Thoracic aorta (tissue), 2 donors: ENCODE results near the gene MED13L. TPM values are rescaled to one million over a fixed set of nuclear protein-coding genes. Genes with fewer than 3 reads are reported as not detected.

Experiments
- ATAC-seq: fragments of 150-250 bp; one replicate; pipeline ENCODE4 v1.8.0; 2017; ENCODE audit warnings: low read depth; ENCODE audit not compliant: insufficient number of reproducible peaks, low FRiP score
- DNase-seq: peaks from one replicate; pipeline ENCODE4 v3.0.0-alpha.2; 2020; ENCODE audit warnings: low spot score
- H3K27ac ChIP-seq, 2 donors: fragments of 200-600 bp; sonication (generic); 1 replicate in 1 of 2; 2 replicates in 1 of 2; pipeline ENCODE4 v1.5.1; 2016; ENCODE audit warnings: mild to moderate bottlenecking in 2 of 2, moderate library complexity in 2 of 2
- H3K27me3 ChIP-seq: fragments of 200-600 bp; sonication (generic); replicated peaks from 2 replicates; pipeline ENCODE4 v1.6.0; 2016; ENCODE audit warnings: mild to moderate bottlenecking; ENCODE audit not compliant: insufficient read depth
- H3K36me3 ChIP-seq: fragments of 200-600 bp; sonication (generic); one replicate; pipeline ENCODE4 v1.5.1; 2016
- H3K4me1 ChIP-seq, 2 donors: fragments of 200-600 bp; sonication (generic); 1 replicate in 1 of 2; 2 replicates in 1 of 2; pipeline versions ENCODE4 v1.5.1 to v1.6.0; 2016; ENCODE audit warnings: low read depth in 2 of 2, mild to moderate bottlenecking in 1 of 2; ENCODE audit not compliant: control insufficient read depth in 1 of 2
- H3K4me3 ChIP-seq: fragments of 200-600 bp; sonication (generic); 2 replicates; pipeline ENCODE4 v1.5.1; 2016; ENCODE audit warnings: mild to moderate bottlenecking
- H3K9me3 ChIP-seq: fragments of 200-600 bp; sonication (generic); 2 replicates; pipeline ENCODE4 v1.5.1; 2016
- CTCF ChIP-seq: fragments of 200-600 bp; sonication (generic); IDR thresholded peaks from one replicate; pipeline ENCODE4 v1.5.1; 2019; ENCODE audit warnings: antibody characterized with exemption
- total RNA-seq, 2 donors: library from RNA; depleted of rRNA; stranded (reverse); fragments of >200 nt; gene quantifications; one replicate each; pipeline versions ENCODE4 v1.1.0 to v1.2.3, GENCODE V29; 2016

Gene MED13L
- total RNA-seq, 2 donors from 2014 or later: 186 to 221 TPM

DNA sequence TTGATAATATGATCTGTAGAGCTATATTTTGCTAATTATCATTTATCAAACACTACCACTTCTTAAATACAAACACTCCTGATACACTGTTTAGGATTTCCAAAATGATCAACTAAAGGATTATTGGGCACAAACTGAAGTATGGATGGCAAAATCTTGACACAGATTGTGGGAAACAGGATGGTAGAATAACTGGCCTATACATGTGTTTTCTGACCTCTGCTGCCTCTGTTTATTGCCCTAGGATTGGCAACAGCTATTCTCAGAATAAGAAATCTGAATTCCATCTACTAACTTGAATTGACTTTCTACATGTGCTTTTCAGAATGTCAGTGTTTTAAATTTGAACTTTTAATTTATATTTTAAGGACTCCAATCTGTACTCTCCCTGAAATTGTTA lies 209.1 kb downstream of the MED13L start:
- no peak for TF ChIP-seq CTCF
- H3K27me3 ChIP-seq: no peaks in the 10 kb centered on the region
- H3K27ac ChIP-seq: no peak overlapping the region
- H3K36me3 ChIP-seq: no peaks in the 10 kb centered on the region
- no peaks in the 10 kb centered on the region for H3K9me3 ChIP-seq
- H3K4me1 ChIP-seq: peaks cover 3 to 38% of the 10 kb centered on the region in 2 donors
- H3K4me3 ChIP-seq: no peak overlapping the region
- no peak for ATAC-seq
- DNase-seq: no peak

DNA sequence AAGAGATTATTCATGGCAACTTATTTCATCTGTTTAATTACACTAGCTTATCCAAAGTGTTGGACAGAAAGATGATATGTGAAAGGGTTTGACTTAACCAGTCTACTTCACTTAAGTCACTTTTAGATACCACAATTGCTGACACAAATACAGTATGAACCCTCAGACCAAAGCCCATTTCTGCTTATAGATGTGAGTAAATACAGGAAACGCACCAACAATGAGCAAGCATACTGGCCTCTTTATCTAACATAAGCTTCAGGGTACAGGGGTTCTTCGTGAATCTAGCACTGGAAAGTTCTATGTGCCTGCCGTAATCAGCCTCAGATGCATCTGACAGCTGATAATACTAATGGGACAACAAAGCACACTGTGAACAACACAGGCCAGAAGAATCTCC lies 209.6 kb downstream of the MED13L start:
- H3K4me3 ChIP-seq: no peak overlapping the region
- ATAC-seq: no peak
- H3K27ac ChIP-seq: no peak overlapping the region
- H3K27me3 ChIP-seq: no peaks in the 10 kb centered on the region
- peaks cover 3 to 41% of the 10 kb centered on the region in 2 donors for H3K4me1 ChIP-seq
- no peaks in the 10 kb centered on the region for H3K9me3 ChIP-seq
- DNase-seq: no peak
- no peak for TF ChIP-seq CTCF
- no peaks in the 10 kb centered on the region for H3K36me3 ChIP-seq

DNA sequence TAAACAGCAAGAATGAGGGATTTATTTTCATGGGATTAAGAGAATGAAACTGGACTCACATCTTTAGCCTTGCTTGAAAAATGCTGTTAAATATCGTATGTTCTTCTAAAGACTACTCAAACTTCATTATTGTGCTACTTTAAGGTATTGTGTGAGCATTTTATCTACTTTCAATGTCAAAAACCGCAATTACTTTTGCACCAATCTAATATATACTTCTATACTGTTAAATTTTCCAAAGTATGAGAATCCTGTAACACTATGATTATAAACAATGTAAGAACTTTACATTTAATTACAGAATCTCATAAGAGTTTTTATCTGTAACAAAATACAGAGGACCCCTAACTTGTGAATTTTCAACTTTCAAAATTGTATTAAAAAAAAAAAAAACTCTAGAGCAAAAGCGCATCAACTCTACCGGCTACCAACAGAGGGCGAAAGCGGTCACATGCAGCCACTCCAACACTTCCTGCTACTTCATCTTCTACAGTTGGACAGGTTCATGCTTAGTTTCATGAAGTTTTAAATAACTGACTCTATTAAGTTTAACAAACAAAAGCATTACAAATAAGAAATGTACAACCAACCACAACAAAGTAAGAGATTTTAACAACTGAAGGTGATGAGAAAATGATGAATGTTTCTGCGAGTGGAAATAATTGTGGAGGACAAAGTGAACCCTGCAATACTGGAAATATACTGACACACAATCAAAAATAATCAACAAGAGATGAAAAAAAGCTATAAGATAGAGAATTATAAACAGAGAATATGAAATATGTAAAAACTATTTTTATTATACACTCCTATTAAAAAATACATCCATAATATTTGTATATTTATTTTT lies 210.9 kb downstream of the MED13L start:
- Histone ChIP-seq H3K27ac (no peak overlapping the region), H3K9me3 (no peaks in the 10 kb centered on the region), H3K4me3 (no peak overlapping the region), H3K4me1 (peaks cover 3 to 46% of the 10 kb centered on the region in 2 donors), H3K36me3 (no peaks in the 10 kb centered on the region), H3K27me3 (no peaks in the 10 kb centered on the region)
- ATAC-seq: no peak
- no peak for DNase-seq
- TF ChIP-seq CTCF: peak; percentile 71

- no peak for ATAC-seq
- no peak overlapping the region for H3K27ac ChIP-seq
- H3K4me1 ChIP-seq: peaks cover 10 to 46% of the 10 kb centered on the region in 2 donors
These were observed 211.9 kb downstream of the MED13L start for GRCh38 chr12:116065606-116066005.

More at GRCh38 chr12:116065606-116066005, 211.9 kb downstream of the MED13L start:
- H3K9me3 ChIP-seq: no peaks in the 10 kb centered on the region
- no peak overlapping the region for H3K4me3 ChIP-seq
- no peaks in the 10 kb centered on the region for H3K27me3 ChIP-seq
- no peak for TF ChIP-seq CTCF
- no peaks in the 10 kb centered on the region for H3K36me3 ChIP-seq
- no peak for DNase-seq
